Measurements from ENCODE around the gene F5. TPM values are rescaled to one million over a fixed set of nuclear protein-coding genes. Genes with fewer than 3 reads are reported as not detected.

Gene F5
- total and polyA plus RNA-seq, 2 of the 13 experiments (the other 11 are each of a cell fraction or from before 2014, with no cell fraction given): 38.3 to 64.0 TPM

DNA sequence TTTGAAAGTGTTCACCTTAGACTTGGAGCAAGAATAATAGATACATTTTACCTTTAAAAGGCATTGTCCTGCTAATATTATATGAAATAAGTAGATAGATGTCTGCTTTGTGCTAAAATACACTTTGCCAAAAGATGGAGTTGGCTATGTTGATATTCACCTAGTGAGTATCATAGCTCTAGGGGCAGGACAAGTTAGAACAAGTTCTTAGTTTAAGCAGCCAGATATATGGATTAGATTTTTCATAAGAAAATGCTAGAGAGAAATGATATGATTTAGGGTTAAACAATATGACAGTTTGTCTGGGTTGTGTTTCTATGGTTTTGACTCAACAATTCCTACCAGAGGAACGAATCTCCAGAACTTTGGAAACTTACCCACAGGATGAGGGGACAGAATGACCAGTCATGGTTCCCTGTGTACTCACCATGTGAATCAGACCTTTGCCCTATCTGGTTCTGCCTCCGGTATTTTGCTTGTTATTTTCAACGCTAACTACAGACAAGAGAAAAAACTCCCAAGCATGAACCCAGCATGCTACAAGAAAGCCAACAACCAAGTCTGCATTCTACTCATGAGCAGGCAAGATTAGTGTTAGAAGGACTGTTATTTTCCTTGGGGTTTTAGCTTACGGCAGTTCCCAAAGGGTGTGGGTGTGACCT is 1.7 kb downstream of the F5 start (continued):
- TF ChIP-seq, protein P1, sequence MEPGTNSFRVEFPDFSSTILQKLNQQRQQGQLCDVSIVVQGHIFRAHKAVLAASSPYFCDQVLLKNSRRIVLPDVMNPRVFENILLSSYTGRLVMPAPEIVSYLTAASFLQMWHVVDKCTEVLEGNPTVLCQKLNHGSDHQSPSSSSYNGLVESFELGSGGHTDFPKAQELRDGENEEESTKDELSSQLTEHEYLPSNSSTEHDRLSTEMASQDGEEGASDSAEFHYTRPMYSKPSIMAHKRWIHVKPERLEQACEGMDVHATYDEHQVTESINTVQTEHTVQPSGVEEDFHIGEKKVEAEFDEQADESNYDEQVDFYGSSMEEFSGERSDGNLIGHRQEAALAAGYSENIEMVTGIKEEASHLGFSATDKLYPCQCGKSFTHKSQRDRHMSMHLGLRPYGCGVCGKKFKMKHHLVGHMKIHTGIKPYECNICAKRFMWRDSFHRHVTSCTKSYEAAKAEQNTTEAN (CRISPR knock-in tag; conservative IDR thresholded peaks at IDR 0.05): no peak
- TF ChIP-seq BRD4 (CRISPR knock-in tag; IDR thresholded peaks at IDR 0.05) (no peak), ZNF678 (CRISPR knock-in tag; IDR thresholded peaks at IDR 0.05) (no peak), ZSCAN12 (CRISPR knock-in tag; IDR thresholded peaks at IDR 0.05) (no peak), CREB1 (IDR thresholded peaks at IDR 0.05) (no peak), CREB1 (CRISPR knock-in tag; IDR thresholded peaks at IDR 0.05) (0 out of 2 replicates have a peak, but pooled peaks have one; percentile 28), SMAD3 (CRISPR knock-in tag; IDR thresholded peaks at IDR 0.05) (peak; percentile 56; the same call in 1 of the 2 replicates), ZNF567 (CRISPR knock-in tag; IDR thresholded peaks at IDR 0.05; ENCODE audit: borderline replicate concordance) (0 out of 2 replicates have a peak, but pooled peaks have one; percentile 37), ZNF782 (CRISPR knock-in tag; IDR thresholded peaks at IDR 0.05; ENCODE audit: borderline replicate concordance) (no peak), TBL1XR1 (IDR thresholded peaks at IDR 0.05; ENCODE audit: borderline replicate concordance, low read length, partially characterized antibody) (peak; percentile 34), ZNF607 (CRISPR knock-in tag; IDR thresholded peaks at IDR 0.05; ENCODE audit: borderline replicate concordance) (no peak), EP300 (IDR thresholded peaks at IDR 0.05; ENCODE audit: low read depth in 2 of 2, low read length in 2 of 2) (peak in 1 of 2 experiments; percentile 70; a peak in 2 of 4 replicates), EP300 (CRISPR knock-in tag; IDR thresholded peaks at IDR 0.05; ENCODE audit: borderline replicate concordance) (peak; percentile 32; the same call in 1 of the 2 replicates), ZNF138 (CRISPR knock-in tag; IDR thresholded peaks at IDR 0.05; ENCODE audit: low read depth) (no peak), KDM1A (CRISPR knock-in tag; IDR thresholded peaks at IDR 0.05) (no peak), AKAP8 (CRISPR knock-in tag; IDR thresholded peaks at IDR 0.05) (no peak), TEAD3 (CRISPR knock-in tag; optimal IDR thresholded peaks at IDR 0.05; ENCODE audit: borderline replicate concordance) (peak; percentile 84), ZSCAN20 (CRISPR knock-in tag; IDR thresholded peaks at IDR 0.05; ENCODE audit: borderline replicate concordance) (peak; percentile 74; the same call in 1 of the 2 replicates)
- TF ChIP-seq, protein P2, sequence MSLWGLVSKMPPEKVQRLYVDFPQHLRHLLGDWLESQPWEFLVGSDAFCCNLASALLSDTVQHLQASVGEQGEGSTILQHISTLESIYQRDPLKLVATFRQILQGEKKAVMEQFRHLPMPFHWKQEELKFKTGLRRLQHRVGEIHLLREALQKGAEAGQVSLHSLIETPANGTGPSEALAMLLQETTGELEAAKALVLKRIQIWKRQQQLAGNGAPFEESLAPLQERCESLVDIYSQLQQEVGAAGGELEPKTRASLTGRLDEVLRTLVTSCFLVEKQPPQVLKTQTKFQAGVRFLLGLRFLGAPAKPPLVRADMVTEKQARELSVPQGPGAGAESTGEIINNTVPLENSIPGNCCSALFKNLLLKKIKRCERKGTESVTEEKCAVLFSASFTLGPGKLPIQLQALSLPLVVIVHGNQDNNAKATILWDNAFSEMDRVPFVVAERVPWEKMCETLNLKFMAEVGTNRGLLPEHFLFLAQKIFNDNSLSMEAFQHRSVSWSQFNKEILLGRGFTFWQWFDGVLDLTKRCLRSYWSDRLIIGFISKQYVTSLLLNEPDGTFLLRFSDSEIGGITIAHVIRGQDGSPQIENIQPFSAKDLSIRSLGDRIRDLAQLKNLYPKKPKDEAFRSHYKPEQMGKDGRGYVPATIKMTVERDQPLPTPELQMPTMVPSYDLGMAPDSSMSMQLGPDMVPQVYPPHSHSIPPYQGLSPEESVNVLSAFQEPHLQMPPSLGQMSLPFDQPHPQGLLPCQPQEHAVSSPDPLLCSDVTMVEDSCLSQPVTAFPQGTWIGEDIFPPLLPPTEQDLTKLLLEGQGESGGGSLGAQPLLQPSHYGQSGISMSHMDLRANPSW (CRISPR knock-in tag; IDR thresholded peaks at IDR 0.05; ENCODE audit: borderline replicate concordance): no peak
- TF ChIP-seq, protein P3, sequence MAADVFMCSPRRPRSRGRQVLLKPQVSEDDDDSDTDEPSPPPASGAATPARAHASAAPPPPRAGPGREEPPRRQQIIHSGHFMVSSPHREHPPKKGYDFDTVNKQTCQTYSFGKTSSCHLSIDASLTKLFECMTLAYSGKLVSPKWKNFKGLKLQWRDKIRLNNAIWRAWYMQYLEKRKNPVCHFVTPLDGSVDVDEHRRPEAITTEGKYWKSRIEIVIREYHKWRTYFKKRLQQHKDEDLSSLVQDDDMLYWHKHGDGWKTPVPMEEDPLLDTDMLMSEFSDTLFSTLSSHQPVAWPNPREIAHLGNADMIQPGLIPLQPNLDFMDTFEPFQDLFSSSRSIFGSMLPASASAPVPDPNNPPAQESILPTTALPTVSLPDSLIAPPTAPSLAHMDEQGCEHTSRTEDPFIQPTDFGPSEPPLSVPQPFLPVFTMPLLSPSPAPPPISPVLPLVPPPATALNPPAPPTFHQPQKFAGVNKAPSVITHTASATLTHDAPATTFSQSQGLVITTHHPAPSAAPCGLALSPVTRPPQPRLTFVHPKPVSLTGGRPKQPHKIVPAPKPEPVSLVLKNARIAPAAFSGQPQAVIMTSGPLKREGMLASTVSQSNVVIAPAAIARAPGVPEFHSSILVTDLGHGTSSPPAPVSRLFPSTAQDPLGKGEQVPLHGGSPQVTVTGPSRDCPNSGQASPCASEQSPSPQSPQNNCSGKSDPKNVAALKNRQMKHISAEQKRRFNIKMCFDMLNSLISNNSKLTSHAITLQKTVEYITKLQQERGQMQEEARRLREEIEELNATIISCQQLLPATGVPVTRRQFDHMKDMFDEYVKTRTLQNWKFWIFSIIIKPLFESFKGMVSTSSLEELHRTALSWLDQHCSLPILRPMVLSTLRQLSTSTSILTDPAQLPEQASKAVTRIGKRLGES (CRISPR knock-in tag; IDR thresholded peaks at IDR 0.05; ENCODE audit: borderline replicate concordance): no peak
- TF ChIP-seq, protein P4, sequence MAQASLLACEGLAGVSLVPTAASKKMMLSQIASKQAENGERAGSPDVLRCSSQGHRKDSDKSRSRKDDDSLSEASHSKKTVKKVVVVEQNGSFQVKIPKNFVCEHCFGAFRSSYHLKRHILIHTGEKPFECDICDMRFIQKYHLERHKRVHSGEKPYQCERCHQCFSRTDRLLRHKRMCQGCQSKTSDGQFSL (CRISPR knock-in tag; IDR thresholded peaks at IDR 0.05): no peak
- TF ChIP-seq, protein P5, sequence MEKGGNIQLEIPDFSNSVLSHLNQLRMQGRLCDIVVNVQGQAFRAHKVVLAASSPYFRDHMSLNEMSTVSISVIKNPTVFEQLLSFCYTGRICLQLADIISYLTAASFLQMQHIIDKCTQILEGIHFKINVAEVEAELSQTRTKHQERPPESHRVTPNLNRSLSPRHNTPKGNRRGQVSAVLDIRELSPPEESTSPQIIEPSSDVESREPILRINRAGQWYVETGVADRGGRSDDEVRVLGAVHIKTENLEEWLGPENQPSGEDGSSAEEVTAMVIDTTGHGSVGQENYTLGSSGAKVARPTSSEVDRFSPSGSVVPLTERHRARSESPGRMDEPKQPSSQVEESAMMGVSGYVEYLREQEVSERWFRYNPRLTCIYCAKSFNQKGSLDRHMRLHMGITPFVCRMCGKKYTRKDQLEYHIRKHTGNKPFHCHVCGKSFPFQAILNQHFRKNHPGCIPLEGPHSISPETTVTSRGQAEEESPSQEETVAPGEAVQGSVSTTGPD (CRISPR knock-in tag; IDR thresholded peaks at IDR 0.05): peak; percentile 91

Data from HepG2 (cell line).